IMR-90 (cell line): ENCODE results near the gene RGS10. TPM values are rescaled to one million over a fixed set of nuclear protein-coding genes. Genes with fewer than 3 reads are reported as not detected.

Experiments used
- ATAC-seq: fragments of 200-7000 bp; cut with Tn5 transposase; 2 replicates; pipeline ENCODE4 v1.9.1; 2020; ENCODE audit warnings: low read depth, mild to moderate bottlenecking, moderate library complexity
- BruUV-seq: library from RNA; stranded (reverse); fragments of 400-500 nt; replicated peaks from 2 replicates; lab custom pipeline; 2021; lab: Mats Ljungman, UMichigan
- CTCF ChIA-PET: fragments of 300-600 bp; formaldehyde crosslinking; extraction: SDS; loops from one replicate; lab custom pipeline; 2021; ENCODE audit warnings: antibody characterized with exemption; lab: Yijun Ruan, JAX
- POLR2A ChIA-PET: fragments of 300-600 bp; sonication (Branson Sonifier 250); formaldehyde crosslinking; loops from one replicate; lab custom pipeline; 2022; ENCODE audit warnings: antibody characterized with exemption; ENCODE audit not compliant: unreplicated experiment; lab: Charles Lee
- DNase-seq: peaks from one replicate; pipeline ENCODE4 v3.0.0; 2013
- H2AFZ ChIP-seq: replicated peaks from 2 replicates; pipeline ENCODE3; 2013; ENCODE audit warnings: low read length, mild to moderate bottlenecking; ENCODE audit not compliant: poor library complexity
- H2AK5ac ChIP-seq: 2 replicates; pipeline ENCODE4 v1.6.1; 2013; ENCODE audit warnings: low read depth, low read length, inconsistent platforms
- H2AK9ac ChIP-seq: replicated peaks from 2 replicates; pipeline ENCODE3; 2013; ENCODE audit warnings: mild to moderate bottlenecking, low read depth, low read length, moderate library complexity; ENCODE audit not compliant: poor library complexity
- H2BK120ac ChIP-seq: 2 replicates; pipeline ENCODE4 v1.6.1; 2013; ENCODE audit warnings: low read depth, low read length, inconsistent platforms
- H2BK15ac ChIP-seq: 3 replicates; pipeline ENCODE4 v1.6.1; 2013; ENCODE audit warnings: low read depth, low read length, inconsistent platforms
- H2BK20ac ChIP-seq: 2 replicates; pipeline ENCODE4 v1.6.1; 2013; ENCODE audit warnings: low read depth, mild to moderate bottlenecking, inconsistent platforms, low read length, moderate library complexity
- H2BK5ac ChIP-seq: 2 replicates; pipeline ENCODE4 v1.6.1; 2013; ENCODE audit warnings: mild to moderate bottlenecking, low read depth, low read length, inconsistent platforms; ENCODE audit not compliant: poor library complexity, severe bottlenecking
- H3K14ac ChIP-seq: replicated peaks from 2 replicates; pipeline ENCODE4 v1.6.1; 2013; ENCODE audit warnings: low read depth, low read length, inconsistent platforms
- H3K18ac ChIP-seq: 2 replicates; pipeline ENCODE4 v1.6.1; 2013; ENCODE audit warnings: low read depth, low read length, control low read depth
- H3K23ac ChIP-seq: 2 replicates; pipeline ENCODE4 v1.6.1; 2013; ENCODE audit warnings: low read depth, low read length, inconsistent platforms
- H3K27ac ChIP-seq: 2 replicates; pipeline ENCODE4 v1.5.1; 2013; ENCODE audit warnings: mild to moderate bottlenecking, control low read depth, low read length; ENCODE audit not compliant: insufficient read depth
- H3K27me3 ChIP-seq: 2 replicates; pipeline ENCODE4 v1.6.1; 2013; ENCODE audit warnings: low read length; ENCODE audit not compliant: control insufficient read depth, insufficient read depth
- H3K36me3 ChIP-seq: 2 replicates; pipeline ENCODE4 v1.6.1; 2013; ENCODE audit warnings: low read length, mixed read lengths; ENCODE audit not compliant: control insufficient read depth, insufficient read depth
- H3K4ac ChIP-seq: 2 replicates; pipeline ENCODE4 v1.6.1; 2013; ENCODE audit warnings: low read depth, low read length, inconsistent platforms
- H3K4me1 ChIP-seq: 2 replicates; pipeline ENCODE4 v1.6.1; 2013; ENCODE audit warnings: low read length, mixed read lengths; ENCODE audit not compliant: control insufficient read depth, insufficient read depth
- H3K4me2 ChIP-seq: 2 replicates; pipeline ENCODE4 v1.6.1; 2013; ENCODE audit warnings: low read depth, mild to moderate bottlenecking, control low read depth, low read length, moderate library complexity
- H3K4me3 ChIP-seq: 2 replicates; pipeline ENCODE4 v1.5.1; 2013; ENCODE audit warnings: low read depth, mild to moderate bottlenecking, control low read depth, low read length, moderate library complexity; ENCODE audit not compliant: insufficient read depth
- H3K56ac ChIP-seq: 2 replicates; pipeline ENCODE4 v1.6.1; 2013; ENCODE audit warnings: low read length, inconsistent platforms; ENCODE audit not compliant: insufficient read depth; ENCODE audit errors: extremely low read depth
- H3K79me1 ChIP-seq, 2 experiments: 2 replicates each; pipeline ENCODE4 v1.6.1; 2013; ENCODE audit warnings: low read length in 2 of 2, inconsistent platforms in 1 of 2, low read depth in 1 of 2
- H3K9ac ChIP-seq: 2 replicates; pipeline ENCODE4 v1.6.1; 2013; ENCODE audit warnings: low read depth, low read length, control low read depth
- H3K9me1 ChIP-seq: 2 replicates; pipeline ENCODE4 v1.6.1; 2013; ENCODE audit warnings: low read length, inconsistent platforms; ENCODE audit not compliant: insufficient read depth
- H3K9me3 ChIP-seq: 2 replicates; pipeline ENCODE4 v1.6.1; 2013; ENCODE audit warnings: low read length; ENCODE audit not compliant: control insufficient read depth, insufficient read depth
- H4K20me1 ChIP-seq: 2 replicates; pipeline ENCODE4 v1.6.1; 2013; ENCODE audit warnings: low read length, inconsistent platforms; ENCODE audit not compliant: insufficient read depth
- H4K5ac ChIP-seq: 2 replicates; pipeline ENCODE4 v1.6.1; 2013; ENCODE audit warnings: mild to moderate bottlenecking, low read depth, low read length, control low read depth
- H4K8ac ChIP-seq, 2 experiments: 2 replicates each; pipeline ENCODE4 v1.6.1; 2013; ENCODE audit warnings: low read depth in 2 of 2, low read length in 2 of 2, control low read depth in 1 of 2, inconsistent platforms in 1 of 2
- H4K91ac ChIP-seq: 2 replicates; pipeline ENCODE4 v1.6.1; 2013; ENCODE audit warnings: low read depth, low read length, inconsistent platforms; ENCODE audit not compliant: insufficient read depth
- BHLHE40 ChIP-seq: fragments of 150-350 bp; IDR thresholded peaks from 2 replicates; pipeline ENCODE4 v1.6.1; 2016; ENCODE audit warnings: mild to moderate bottlenecking, low read depth, low read length
- CEBPB ChIP-seq: IDR thresholded peaks from 2 replicates; pipeline ENCODE4 v1.6.1; 2012; ENCODE audit warnings: low read depth, low read length, improper control_type of control experiment
- MAFK ChIP-seq: IDR thresholded peaks from 2 replicates; pipeline ENCODE4 v1.6.1; 2012; ENCODE audit warnings: low read depth, low read length, improper control_type of control experiment
- MAZ ChIP-seq: IDR thresholded peaks from 2 replicates; pipeline ENCODE4 v1.6.1; 2012; ENCODE audit warnings: low read depth, mild to moderate bottlenecking, low read length, improper control_type of control experiment, moderate library complexity, borderline replicate concordance
- MXI1 ChIP-seq: IDR thresholded peaks from 2 replicates; pipeline ENCODE4 v1.6.1; 2012; ENCODE audit warnings: low read depth, mild to moderate bottlenecking, low read length, moderate library complexity, borderline replicate concordance
- NFE2L2 ChIP-seq: fragments of 150-350 bp; IDR thresholded peaks from 2 replicates; pipeline ENCODE4 v1.6.1; 2016; ENCODE audit warnings: low read depth, mild to moderate bottlenecking, low read length
- POLR2A ChIP-seq: IDR thresholded peaks from 2 replicates; pipeline ENCODE4 v1.6.1; 2012; ENCODE audit warnings: mild to moderate bottlenecking, low read depth, low read length
- RAD21 ChIP-seq: IDR thresholded peaks from 2 replicates; pipeline ENCODE4 v1.6.1; 2012; ENCODE audit warnings: low read length, improper control_type of control experiment
- RCOR1 ChIP-seq: IDR thresholded peaks from 2 replicates; pipeline ENCODE4 v1.6.1; 2012; ENCODE audit warnings: mild to moderate bottlenecking, low read length, improper control_type of control experiment; ENCODE audit not compliant: insufficient replicate concordance
- RFX5 ChIP-seq: IDR thresholded peaks from 2 replicates; pipeline ENCODE4 v1.8.0; 2012; ENCODE audit warnings: low read depth, mild to moderate bottlenecking, low read length, moderate library complexity
- SMC3 ChIP-seq: fragments of 150-350 bp; IDR thresholded peaks from 2 replicates; pipeline ENCODE4 v1.6.1; 2016; ENCODE audit warnings: low read depth, mild to moderate bottlenecking, antibody characterized with exemption, low read length, moderate library complexity
- WGBS, 2 experiments: methylation state at CpG; one replicate each; pipeline versions ENCODE4 v1.1.5 to v1.1.7; 2013; ENCODE audit warnings: missing lambda C conversion rate in 2 of 2; ENCODE audit not compliant: insufficient read length in 1 of 2; ENCODE audit errors: extremely low coverage in 2 of 2; 5-methylcytosine and 5-hydroxymethylcytosine counted together
- dilution Hi-C: fragments of 300-500 bp; cut with HindIII; formaldehyde crosslinking; loops from one replicate; pipeline ENCODE4 v1.14.3; 2018; ENCODE audit warnings: low sequenced_read_pairs; ENCODE audit not compliant: unreplicated experiment
- in situ Hi-C: fragments of 300-500 bp; cut with MboI; formaldehyde crosslinking; loops from 3 replicates; pipeline ENCODE4 v1.14.3; 2019; ENCODE audit warnings: low sequenced_read_pairs, inconsistent platforms, mixed read lengths
- intact Hi-C: fragments of 100-400 bp; cut with micrococcal nuclease; formaldehyde crosslinking; loops from 2 replicates; pipeline ENCODE4 v1.10.0; 2022
- polyA plus RNA-seq, 3 experiments: library from polyadenylated mRNA; depleted of rRNA; stranded (reverse); fragments of >200 nt; gene quantifications; 2 replicates each; pipeline ENCODE4 v1.2.3, GENCODE V29; 2012; ENCODE audit warnings: low replicate concordance in 1 of 3
- total RNA-seq: library from RNA; depleted of rRNA; stranded (reverse); fragments of >200 nt; gene quantifications from 2 replicates; pipeline ENCODE4 v1.2.3, GENCODE V29; 2012
- TF ChIP-seq, protein P1 (sequence below): fragments of 150-350 bp; IDR thresholded peaks from 2 replicates; pipeline ENCODE4 v1.6.1; 2017; ENCODE audit warnings: mild to moderate bottlenecking, antibody characterized with exemption, low read length, low read depth
- TF ChIP-seq, protein P2 (sequence below): conservative IDR thresholded peaks from 2 replicates; pipeline ENCODE4 v1.5.1; 2012; ENCODE audit warnings: mild to moderate bottlenecking, low read depth, low read length, improper control_type of control experiment

RGS10 gene
- total and polyA plus RNA-seq, 2 of the 4 experiments (the other 2 are of a cell fraction) = 35.3 to 89.7 TPM

DNA sequence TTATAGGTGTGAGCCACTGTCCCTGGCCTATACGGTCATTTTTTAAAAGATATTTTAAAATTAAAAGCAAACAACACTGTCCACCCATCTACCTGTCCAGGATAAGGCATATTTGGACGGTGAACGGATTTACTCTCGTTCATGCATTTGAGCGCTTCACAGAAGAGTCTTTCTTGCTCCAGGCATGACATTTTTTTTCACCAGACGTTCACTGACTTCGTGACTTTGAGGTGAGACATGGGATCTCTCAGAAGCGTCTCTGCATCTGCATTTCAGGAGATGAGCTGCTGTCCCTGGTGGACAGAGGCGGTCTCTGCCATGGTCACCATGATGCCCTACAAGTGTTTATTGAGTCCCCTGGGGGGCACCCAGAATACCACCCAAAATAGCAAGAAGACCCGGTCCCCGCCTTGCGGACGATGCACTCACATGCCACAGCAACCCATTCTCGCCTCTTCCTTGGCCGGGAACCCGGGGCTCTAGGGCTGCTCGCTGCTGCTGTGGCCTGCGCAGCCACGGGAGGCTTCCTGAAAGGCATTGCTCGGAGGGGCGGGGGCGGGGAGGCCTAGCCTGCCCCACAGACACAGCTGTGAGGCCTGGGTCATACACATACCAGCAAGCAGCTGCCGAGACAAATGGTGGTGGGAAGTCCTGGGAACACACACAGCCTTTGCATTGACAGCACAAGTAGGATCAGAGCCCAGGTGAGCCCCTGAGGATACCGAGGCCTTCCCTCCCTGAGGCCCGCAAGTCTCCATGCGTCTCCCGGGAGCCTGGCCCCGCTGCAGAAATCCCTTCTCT lies 84.4 kb downstream of the RGS10 start (continued):
- TF ChIP-seq, protein P1, sequence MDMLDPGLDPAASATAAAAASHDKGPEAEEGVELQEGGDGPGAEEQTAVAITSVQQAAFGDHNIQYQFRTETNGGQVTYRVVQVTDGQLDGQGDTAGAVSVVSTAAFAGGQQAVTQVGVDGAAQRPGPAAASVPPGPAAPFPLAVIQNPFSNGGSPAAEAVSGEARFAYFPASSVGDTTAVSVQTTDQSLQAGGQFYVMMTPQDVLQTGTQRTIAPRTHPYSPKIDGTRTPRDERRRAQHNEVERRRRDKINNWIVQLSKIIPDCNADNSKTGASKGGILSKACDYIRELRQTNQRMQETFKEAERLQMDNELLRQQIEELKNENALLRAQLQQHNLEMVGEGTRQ = no peak

DNA sequence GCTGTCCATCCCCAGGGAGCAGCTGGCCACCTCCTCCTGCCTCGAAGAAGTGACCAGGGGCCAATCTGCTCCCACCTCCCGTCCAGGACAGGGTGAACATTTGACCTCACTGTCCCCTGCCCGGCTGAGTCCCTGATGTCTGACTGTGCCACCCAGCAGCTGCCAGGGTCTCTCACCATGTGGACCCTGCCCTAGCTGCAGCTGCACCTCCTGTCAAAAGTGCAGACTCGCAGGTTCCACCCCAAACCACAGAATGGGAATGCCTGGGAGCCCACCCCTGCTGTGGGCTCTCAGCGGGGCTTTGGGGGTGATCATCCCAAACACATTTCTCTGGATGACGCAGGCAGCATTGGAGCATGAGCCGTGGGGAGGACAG lies 86.1 kb downstream of the RGS10 start:
- 64% methylated on average over 3 of the region's 7 CpGs; no CpG with 5 or more reads in 1 of the 2 experiments for WGBS, 2 experiments
- CTCF ChIA-PET = no interaction called here
- dilution Hi-C loops = no loop called here
- no peak for TF ChIP-seq MAFK
- no peak for TF ChIP-seq RCOR1
- no peak for TF ChIP-seq BHLHE40
- TF ChIP-seq RAD21 = no peak
- TF ChIP-seq, protein P2, sequence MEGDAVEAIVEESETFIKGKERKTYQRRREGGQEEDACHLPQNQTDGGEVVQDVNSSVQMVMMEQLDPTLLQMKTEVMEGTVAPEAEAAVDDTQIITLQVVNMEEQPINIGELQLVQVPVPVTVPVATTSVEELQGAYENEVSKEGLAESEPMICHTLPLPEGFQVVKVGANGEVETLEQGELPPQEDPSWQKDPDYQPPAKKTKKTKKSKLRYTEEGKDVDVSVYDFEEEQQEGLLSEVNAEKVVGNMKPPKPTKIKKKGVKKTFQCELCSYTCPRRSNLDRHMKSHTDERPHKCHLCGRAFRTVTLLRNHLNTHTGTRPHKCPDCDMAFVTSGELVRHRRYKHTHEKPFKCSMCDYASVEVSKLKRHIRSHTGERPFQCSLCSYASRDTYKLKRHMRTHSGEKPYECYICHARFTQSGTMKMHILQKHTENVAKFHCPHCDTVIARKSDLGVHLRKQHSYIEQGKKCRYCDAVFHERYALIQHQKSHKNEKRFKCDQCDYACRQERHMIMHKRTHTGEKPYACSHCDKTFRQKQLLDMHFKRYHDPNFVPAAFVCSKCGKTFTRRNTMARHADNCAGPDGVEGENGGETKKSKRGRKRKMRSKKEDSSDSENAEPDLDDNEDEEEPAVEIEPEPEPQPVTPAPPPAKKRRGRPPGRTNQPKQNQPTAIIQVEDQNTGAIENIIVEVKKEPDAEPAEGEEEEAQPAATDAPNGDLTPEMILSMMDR = no peak
- TF ChIP-seq POLR2A = no peak
- no peak for TF ChIP-seq SMC3
- TF ChIP-seq CEBPB = no peak
- no peak for TF ChIP-seq MXI1
- no peak for TF ChIP-seq RFX5
- no peak for TF ChIP-seq NFE2L2
- no peak for TF ChIP-seq MAZ
- TF ChIP-seq, protein P1 = no peak

More for the DNA sequence above, 86.1 kb downstream of the RGS10 start:
- Histone ChIP-seq H3K27ac (no peak overlapping the region), H3K9me1 (no peaks in the 10 kb centered on the region; the same call in 1 of the 2 replicates), H3K4me2 (no peak overlapping the region), H3K9ac (no peak overlapping the region), H3K23ac (no peak overlapping the region), H3K18ac (no peak overlapping the region), H3K9me3 (no peaks in the 10 kb centered on the region), H3K4me3 (no peak overlapping the region), H2BK15ac (no peak overlapping the region), H4K8ac (no peak overlapping the region), H3K79me1 (no peaks in the 10 kb centered on the region), H3K4ac (no peak overlapping the region), H2AK9ac (no peak overlapping the region), H2BK20ac (no peak overlapping the region), H3K14ac (no peak overlapping the region), H3K36me3 (peaks cover 71% of the 10 kb centered on the region), H2AFZ (no peak overlapping the region), H2BK120ac (no peak overlapping the region), H3K4me1 (no peaks in the 10 kb centered on the region), H2AK5ac (no peak overlapping the region), H2BK5ac (no peak overlapping the region), H4K5ac (no peak overlapping the region), H3K56ac (no peak overlapping the region), H4K20me1 (no peaks in the 10 kb centered on the region), H3K27me3 (no peaks in the 10 kb centered on the region), H4K91ac (no peak overlapping the region)
- BruUV-seq = no TSS peak
- in situ Hi-C loops (no loop called here), intact Hi-C loops (no loop called here)
- POLR2A ChIA-PET = interaction anchor here (0.6 kb wide), 1 partner anchor 115 kb away, joined by 3 read pairs; no protein-coding TSS in a partner anchor
- DNase-seq (no peak), ATAC-seq (no peak)
